Measurements from ENCODE around the gene ATP2B3.

Gene ATP2B3

DNA sequence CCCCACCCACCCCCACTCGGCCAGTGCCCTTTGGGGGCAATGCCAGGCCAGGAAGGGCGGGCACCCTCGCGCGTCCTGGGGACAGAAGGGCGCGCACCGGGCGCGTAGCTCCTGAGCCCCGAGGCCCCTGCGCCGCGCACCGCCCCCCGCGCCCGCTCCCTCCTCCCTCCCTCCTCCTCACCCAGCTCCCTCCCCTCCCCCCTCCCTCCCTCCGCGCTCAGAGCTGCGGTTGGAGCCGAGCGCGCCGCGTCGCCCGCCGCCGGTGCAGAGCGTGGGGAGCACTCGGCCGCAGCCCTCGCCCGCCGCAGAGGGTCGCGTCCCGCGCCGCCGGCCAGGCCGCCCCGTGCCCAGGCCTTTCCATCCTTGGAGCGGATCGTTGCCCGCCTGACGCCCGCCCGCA, at the start of gene ATP2B3:
Gene ATP2B3 (plus strand): TSS at position 220 of the 400 bp plus-strand sequence. CDS start 18,606 bp downstream, outside the sequence.
- no peak for DNase-seq (ENCODE audit: low spot score)

DNA sequence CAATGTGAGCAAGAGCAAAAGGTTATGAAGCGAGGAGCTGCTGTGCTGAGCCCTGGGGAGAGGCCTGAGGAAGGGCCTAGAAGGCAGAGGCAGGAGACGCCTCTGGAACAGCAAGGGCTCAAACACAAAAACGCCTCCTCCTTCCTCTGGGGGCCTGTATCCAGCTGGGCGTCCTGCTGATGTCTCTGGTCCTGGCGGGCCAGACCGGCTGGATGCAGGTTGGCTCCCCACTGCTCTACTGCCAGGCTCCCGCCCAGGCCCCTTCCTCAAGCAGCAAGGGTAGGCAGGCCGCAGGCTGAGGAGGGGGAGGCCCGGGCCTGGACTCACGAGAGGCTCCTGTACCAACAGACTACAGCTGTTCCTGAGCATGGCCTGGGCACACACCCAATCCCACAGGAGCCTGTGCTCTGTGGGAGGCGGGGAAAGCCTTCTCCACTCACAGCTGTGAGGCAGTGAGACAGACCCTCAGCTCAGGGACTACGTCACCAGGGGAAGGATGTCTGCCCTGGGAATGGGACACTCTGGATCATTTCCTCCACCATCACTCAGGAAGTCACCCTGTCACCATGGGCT, 49.3 kb upstream of the ATP2B3 start:
- DNase-seq (ENCODE audit: low spot score) = no peak

DNA sequence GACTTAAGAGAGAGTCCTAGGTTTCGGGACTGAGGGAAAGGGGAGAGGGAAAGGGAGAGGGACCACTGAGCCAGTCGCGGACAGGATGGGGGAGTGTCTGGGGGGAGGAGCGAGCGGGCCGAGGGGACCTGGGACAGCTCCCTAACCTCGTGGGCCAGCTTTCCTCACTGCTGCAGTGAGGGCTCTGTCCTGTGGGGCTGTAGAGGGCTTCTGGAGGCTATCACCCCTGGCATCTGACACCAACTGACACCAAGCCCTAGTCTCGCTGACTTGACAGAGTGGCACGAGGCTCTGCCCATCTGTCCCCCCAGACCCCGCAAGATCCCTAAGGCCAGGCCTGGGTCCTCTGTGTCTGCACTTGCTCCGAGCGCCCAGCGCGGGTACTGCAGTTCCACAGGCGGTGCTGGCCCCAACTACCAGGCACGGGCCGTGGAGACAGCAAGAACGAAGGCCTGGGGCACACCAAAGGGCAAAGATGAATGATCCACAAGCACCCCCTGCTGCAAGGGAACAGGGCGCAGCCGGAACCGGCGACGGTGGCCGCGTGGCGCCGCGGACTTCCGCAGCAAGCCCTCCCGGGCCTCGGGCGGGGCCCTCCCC, 47.5 kb upstream of the ATP2B3 start:
- no peak for DNase-seq (ENCODE audit: low spot score)

DNA sequence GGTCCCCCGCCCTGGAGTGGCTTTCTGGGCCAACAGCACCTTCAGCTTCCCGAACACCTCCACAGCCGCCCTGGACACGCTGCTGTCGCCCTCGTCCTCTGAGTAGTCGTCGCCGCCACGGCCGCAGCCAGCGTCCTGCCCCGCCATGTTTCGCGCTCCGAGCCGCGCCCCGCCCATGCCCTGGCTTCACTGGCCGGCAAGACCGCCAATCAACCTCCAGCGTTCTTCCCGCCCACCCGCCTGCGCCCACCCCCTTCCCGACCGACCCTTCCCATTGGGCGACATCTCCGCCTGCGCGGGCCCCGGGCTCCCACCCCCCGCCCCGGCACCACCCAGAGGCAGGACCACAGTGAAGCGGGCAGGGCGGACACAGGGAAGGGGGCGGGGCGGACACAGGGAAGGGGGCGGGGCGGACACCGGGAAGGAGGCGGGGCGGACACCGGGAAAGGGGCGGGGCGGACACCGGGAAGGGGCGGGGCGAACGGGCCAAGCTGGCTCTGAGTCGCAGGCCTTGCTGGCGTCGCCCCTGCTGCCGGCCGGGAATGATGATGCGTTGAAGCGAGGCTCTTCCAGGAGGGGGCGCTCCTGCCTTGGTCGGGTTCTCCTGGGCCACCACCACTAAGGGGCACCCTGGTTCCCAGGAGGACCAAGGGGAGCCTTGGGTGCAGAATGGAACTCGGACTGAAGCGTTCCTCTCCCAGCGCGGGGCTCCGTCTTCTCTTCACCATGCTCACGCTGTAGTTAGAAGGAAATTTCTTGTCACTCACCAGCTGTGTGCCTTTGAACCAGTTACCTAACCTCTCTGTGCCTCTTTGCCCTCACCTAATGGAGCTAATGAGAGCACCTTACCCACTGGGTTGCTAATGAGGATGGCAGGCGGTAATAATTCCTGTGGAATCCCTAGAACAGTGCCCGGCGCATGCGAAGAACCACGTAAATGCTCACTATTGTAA, 46.8 kb upstream of the ATP2B3 start, which contains the start of gene HAUS7:
Gene HAUS7 (minus strand): TSS at position 166 of the 953 bp plus-strand sequence. CDS start 19 bp downstream, at position 147.
- peak; percentile 89 for DNase-seq (ENCODE audit: low spot score)

DNA sequence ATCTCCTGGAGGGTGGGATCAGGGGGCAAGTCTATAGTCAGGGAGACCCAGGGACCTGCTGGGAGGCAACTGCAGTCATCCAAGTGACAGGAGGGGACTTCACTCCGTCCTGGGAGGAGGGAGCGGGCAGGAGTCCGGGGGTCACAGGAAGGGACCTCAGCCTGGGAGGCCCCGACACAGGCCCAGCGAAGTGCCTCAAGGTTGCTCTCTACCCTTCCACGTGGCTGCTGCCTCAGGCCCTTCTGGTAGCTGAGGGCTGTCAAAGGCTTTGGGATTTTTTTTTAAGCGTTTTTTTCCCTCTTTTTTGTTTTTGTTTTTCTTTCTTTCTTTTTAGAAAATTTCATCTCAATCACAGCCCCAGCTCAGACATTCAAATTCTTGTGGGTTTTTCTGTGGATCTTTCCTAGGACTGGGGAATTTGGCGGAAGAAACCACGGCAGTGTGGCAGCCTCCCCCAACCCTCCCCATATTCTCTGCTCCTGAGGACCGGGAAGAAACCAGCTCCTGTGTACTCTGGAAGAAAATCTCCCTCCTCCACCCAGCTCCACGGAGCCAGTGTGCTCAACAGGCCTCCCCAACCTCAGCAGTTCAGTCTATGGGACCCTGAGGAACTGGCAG, 45.7 kb upstream of the ATP2B3 start:
- DNase-seq (ENCODE audit: low spot score) = no peak

DNA sequence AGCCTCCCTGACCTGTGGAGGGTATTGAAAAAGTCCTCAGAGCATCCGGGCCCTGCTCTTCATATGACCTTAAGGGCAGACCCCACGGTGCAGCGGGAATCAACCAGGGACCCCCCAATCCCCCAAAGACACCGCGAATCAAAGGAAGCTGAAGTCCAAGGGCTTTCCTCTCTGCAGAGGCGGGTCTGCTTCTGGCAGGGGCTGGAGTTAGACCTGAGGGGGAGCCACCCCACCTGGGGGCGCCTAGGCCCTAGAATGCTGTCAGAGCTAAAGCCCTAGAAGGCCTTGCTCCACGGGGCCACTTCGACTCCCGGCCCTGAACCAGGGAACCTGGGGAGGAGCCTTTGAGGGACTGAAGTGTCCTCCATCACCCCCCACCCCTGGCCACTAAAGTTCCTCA, 44.3 kb upstream of the ATP2B3 start:
- no peak for DNase-seq (ENCODE audit: low spot score)

DNA sequence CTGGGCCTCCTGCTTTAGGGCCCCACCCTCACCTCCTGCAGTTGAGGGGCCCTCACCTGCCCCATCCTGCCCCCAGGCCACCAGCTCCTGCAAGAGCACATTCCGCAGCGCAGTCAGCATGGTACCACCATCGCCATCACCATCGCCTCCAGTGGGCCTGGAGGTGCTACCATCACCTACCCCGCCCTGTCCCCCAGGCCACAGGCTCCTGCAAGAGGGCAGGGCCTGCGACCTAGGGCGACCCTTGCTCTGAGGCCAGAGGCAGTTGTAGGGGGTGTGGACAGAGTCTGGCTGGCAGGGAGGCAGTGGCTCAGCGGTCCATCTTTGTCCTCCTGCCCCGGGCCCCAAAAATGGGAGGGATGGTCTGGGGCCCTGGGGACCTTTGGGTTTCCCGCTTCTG, 43.2 kb upstream of the ATP2B3 start:
- no peak for DNase-seq (ENCODE audit: low spot score)

DNA sequence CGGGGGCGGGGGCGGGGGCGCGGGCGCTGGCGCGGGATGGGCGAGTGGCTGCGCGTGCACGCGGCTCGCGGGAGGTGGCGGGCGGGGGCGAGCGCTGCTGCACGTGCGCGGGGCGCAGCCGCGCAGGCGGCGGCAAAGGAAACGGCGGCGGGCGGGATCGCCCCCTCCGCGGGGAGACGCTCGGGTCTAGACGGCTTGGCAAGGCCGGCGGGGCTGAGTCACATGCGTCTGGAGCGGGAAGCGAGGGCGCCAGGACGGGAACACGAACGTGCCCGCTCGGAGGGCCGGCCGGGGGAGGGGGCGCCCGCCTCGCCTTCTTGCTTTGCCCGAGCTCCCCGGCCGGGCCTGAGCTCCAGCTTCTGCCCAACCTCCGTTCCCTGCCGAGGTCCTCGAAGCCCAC, 42.7 kb upstream of the ATP2B3 start:
- DNase-seq (ENCODE audit: low spot score) = no peak

DNA sequence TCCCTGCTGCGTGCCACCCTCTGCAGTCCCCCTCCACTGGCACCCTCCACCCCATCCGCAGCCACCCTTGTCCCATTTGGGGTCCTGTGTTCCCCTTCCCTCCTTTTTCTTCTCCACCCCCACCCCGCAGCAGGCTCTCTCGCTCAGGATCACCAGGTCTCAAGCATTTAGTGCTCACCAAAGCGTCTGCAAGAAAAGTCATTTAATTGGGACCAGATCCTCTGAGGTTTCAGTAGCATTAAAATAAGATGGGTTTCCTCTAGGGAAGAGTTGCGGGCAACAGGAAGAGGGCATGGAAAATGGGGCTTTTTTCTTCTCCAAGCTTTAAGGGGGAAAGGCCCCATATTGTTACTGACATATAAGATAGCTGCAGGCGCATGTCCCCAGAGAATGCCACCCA, 42.2 kb upstream of the ATP2B3 start:
- no peak for DNase-seq (ENCODE audit: low spot score)

DNA sequence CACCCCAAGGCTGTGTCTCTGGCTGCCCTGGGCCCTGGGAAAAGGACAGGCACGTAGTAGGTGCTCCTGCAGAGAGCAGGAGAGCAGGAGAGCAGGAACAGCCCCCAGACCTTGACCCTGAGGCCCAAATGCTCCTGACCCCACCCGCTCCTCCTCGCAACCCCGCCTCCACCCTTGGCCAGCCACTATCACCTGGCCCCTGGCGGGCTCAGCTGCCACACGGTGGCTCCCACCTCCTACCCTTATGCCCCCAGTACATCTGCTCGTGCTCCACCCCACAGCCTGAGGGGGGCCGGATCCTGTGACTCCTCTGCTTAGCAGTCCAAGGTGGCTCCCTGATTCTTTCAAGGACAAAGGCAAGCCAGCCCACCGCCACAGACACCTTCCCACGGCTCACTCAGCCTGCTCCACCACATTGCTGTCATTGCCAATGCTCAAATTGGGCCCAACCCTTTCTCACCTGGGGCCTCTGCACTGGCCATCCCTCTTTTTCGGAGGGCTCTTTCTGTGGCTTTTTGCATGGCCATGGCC, 41.6 kb upstream of the ATP2B3 start:
- no peak for DNase-seq (ENCODE audit: low spot score)

DNA sequence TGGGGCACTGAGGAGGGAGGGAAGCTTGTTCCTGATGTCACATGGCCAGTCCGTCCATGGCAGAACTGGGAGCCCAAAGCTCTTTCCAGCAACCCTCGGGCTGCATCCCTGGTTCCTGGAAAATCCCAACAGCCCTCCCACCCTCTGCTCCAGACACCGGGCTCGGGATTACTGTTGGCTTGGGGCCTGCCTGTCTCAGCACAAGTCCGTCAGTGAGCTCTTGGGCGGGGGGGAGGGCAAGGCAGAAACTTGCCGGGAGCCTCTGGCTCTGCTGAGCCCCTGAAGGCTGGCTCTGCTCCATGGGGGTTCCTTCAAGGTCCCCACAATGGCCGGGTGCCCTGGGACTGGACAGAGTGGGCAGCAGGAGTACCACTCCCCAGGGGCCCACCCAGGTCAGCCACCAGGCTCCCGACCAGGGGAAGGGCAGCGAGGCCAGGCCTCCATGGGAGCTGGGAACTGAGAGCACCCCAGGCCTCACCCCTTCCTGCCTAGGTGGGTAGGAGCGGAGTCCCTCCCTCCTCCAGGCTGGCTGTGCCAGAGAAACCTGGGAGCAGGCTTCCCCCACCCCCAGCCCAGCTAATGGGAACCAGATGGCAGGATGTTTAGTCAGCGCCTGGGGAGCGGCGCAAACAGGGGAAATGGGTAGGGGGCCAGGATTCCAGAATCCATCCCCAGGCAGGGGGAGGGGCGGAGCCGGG, 40.6 kb upstream of the ATP2B3 start:
- DNase-seq (ENCODE audit: low spot score) = no peak

DNA sequence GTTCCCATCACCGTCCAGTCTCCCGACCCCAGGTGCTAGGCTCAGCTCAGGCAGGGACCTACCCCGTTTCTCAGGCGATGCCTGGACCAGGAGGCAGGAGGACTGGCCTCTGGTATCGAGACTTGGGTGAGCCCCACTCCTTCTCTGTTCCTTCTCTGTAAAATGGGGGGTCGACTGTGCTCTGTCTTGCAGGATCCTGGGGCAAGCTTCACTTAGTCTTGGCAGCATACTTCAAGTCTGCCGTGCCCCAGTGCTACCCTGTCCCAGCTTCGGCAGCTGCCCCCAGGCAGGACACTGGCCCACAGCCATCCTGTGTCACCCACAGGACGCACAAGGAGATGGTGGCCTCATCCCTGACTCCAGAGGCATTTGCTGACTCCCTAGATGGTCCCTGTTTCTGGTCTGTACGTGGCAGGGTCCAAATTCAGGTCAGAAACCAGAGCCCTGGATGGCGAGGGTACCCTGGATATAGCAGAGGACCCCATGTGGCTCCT, 40.0 kb upstream of the ATP2B3 start:
- no peak for DNase-seq (ENCODE audit: low spot score)

DNA sequence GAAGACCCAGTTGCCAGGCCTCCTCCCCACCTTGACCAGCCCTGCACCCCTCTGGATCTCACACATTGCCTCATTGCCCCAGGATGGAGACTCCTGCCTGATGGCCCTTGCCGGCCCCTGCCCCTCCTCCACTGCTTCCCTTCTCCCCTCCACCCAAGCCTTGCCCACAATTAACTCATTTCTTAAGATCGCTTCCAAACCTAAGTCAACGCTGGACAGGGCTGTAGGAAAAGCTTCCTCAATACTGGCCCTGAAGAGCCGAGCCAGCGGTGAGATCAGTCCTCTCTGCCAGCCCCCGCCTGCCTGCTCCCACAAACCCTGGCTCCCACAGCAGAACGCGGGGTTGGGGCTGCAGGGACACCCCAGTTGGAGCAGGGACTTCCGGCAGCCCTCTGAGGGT, 39.5 kb upstream of the ATP2B3 start:
- DNase-seq (ENCODE audit: low spot score) = no peak

DNA sequence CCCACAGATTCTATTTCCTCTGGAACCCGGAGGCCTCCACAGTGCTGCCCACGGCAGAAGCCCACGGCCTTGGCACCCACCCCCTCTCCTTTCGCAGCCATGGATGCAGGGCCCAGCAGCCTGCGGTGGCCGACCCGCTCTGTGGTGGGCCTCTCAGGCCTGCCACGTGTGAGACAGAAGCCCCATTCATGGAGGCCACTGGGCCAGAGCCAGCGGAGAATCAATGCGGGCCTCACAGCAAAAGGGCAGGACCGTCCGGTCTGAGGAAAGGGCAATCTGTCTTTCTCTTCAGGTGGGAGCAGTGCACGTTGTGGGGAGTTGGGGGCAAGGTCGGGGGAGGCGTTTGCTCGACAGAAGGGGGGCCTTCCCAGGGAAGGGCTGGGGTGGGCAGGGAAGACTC, 38.7 kb upstream of the ATP2B3 start:
- no peak for DNase-seq (ENCODE audit: low spot score)

DNA sequence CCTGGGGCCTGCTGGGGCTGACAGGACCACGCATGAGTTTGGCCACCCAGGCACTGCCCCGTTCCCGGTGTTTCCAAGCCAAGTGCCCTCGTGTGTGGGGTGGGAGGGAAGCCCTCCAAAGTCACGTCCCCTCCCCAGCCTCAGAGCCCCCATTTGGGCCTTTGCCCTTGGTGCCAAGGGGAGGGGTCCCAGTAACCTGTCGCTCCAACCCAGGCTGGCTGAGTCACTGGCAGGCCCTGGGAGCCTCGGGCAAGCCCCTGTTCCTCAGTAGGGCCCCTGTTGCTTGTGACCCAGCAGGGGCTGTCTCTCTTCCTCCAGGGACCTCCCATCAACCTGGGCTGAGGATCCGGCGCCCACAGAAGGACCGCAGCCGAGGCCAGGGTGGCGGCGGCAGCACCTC, 36.4 kb upstream of the ATP2B3 start:
- no peak for DNase-seq (ENCODE audit: low spot score)

DNA sequence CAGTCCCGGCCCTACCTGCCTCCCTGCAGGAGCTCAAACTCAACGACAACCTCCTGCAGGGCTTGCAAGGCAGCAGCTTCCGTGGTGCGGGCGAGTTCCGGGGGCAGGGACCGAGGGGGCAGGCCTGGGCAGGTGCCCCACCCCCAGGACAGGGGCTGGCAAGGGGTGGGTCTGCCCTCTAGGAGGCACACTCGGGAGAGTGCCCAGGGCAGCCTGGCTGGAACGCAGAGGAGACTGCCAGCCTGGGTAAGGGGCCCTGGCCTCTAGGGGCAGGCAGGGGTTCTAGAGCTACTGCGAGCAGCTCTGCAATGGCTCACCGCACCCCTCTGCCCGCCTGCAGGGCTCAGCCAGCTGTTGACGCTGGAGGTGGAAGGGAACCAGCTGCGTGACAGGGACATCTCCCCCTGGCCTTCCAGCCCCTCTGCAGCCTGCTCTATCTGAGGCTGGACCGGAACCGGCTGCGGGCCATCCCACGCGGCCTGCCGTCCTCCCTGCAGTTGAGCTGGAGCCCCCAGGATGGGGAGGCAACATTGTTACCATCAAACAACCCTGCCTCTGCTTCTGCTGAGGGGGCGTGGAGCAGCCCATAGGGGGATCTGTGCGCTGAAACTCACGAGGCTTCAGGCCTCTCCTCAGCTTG, 34.9 kb upstream of the ATP2B3 start:
- DNase-seq (ENCODE audit: low spot score) = no peak

DNA sequence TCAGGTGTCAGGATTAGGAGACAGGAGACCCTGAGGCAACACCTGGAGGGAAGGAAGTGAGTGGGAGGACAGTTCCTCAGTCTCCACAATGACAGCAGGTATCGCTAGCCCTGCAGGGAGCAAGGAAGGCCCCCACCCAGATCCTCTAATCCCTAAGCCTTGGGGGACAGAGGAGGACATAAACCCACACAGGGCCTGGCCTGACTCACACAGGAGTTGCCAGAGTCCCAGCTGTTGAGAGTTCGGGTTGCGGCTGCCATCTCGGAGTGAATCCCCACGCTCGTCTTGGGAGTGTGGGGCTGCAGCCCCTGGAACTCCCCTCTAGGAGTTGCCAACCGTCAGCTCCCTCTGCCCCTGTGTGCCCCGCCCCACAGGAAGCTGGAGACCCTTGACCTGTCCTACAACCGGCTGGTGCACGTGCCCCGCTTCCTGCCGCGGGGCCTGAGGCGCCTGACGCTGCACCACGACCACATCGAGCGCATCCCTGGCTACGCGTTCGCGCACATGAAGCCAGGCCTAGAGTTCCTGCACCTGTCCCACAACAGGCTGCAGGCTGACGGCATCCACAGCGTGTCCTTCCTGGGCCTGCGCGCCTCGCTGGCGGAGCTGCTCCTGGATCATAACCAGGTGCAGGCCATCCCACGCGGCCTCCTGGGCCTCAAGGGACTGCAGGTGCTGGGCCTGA, 31.9 kb upstream of the ATP2B3 start:
- no peak for DNase-seq (ENCODE audit: low spot score)

DNA sequence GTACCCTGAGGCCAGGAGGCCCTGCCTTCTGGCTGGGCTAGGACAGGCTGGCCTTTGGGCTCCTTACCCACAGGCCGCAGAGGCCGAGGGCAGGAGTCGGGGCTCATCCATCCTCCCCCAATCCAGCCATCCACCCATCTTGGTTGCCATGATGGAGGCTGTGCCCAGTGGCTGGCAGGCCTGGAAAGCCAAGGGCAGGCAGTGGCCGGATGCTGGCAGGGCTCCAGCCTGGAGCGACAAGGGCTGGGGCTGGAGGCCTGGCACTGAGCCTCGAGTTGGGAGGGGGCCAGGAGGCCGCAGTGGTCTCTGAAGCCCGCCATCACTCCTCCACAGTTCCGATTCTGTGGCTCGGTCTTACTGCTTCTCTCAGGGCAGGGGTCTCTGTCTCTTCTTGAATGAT, 31.3 kb upstream of the ATP2B3 start:
- DNase-seq (ENCODE audit: low spot score) = no peak

DNA sequence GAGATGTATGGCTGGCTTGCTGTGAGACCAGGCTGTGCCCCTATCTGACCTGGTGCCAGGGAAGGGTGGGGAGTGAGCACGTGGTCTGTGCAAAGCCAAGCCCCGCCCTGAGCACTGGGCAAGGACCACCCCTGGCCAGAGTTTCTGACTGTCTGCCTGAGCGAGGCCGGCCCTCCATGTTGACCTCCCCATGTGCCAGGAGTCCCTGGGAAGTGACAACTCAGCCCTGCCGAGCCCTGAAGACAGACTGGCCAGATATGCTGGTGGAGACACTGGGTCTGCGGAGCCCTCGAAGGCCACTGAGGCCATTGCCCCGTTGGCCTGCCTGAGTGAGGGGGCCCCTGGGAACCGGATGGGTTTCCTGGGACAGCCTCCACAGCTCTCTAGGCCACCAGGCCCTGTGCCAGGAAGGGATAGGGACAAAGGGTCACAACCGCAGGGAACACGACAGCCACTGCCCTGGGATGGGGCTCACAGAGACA, 29.8 kb upstream of the ATP2B3 start:
- no peak for DNase-seq (ENCODE audit: low spot score)

DNA sequence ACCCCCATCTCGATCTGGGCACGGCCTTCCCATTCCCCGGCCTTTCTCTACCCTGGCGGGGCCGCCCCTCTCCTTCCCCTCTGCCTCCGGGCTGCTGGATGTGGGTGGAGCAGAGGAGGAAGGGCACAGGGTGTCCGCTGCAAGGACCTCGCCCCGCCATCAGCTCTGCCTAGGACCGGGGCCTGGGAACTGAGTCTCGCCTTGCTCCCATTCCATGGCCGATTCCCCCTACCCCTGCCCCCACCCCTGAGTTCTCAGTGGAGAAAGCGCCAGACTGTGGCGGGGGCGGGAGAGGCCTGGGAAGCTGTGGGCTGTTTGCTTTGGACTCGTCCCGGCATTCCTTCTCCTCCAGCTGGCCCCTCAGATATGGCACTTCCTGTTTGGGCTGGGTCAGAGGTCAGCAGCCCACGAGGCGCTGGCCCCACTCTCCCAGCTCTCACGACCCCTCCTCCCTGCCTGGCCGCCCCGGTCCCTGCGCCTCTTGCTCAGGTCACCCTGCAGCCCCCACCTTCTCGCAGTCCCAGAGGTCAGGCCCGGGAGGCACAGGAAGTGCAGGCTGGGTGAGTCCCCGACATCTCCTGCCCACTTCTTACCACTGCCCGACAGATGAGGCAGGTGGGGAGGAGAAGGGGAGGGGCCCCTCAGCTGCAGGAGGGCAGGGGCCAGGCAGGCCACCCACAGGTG, 29.1 kb upstream of the ATP2B3 start:
- DNase-seq (ENCODE audit: low spot score) = no peak

Measured in putamen (tissue), 1 donor.